ENCODE data around the gene GGCT. TPM values are rescaled to one million over a fixed set of nuclear protein-coding genes. Genes with fewer than 3 reads are reported as not detected.

The GGCT gene
- total RNA-seq, 1 donor from 2014 or later = 15.5 TPM

- ATAC-seq (peak; percentile 37), DNase-seq (ENCODE audit: low spot score) (peak; percentile 45)
These were observed 25.2 kb downstream of the GGCT start for GRCh38 chr7:30479202-30480120.

DNA sequence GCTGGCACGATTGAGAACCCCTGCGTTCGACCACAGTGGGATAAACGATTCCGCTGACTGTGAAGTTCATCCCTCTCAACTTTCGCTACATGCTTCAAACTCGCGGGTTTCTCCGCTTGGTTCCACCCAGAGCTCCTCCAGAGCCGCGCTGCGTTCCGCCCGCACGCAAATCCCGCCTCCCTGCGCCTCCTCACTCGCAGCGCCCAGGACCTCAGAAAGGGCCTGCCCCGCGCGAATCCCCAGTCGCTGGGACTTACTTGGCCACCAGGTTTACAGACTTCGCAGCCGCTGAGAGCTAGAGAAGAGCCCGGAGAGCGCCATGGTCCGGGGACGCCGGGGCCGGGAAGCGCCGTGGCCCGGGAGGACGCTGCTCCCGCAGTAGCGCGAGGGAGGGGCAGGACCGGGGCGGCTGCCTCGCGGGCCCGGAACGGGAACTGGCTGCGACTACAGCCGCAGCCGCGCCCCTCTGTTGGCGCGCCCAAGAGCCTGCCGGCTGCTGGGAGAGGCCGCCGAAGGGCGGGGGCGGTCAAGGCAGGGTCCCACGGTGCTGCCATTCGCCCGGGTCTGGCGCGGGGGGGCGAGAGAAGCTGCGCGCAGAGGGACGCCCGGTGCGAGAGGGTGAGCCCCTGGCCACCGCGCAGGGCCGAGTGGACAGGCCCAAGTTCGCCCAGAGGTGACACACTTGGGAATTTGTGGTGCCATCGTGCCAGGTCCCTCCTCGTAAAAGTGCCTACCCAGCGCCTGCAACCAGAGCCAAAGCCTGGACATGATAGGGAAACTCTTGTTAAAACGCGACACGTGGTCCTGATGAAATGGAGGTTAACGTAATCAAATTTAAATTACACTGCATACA is 26.1 kb downstream of the GGCT start, which contains the start of gene NOD1:
NOD1 (minus strand) TSS at position 436 of the 853 bp plus-strand sequence. CDS start 21,863 bp downstream, outside the sequence.
- ATAC-seq (peak; percentile 96), DNase-seq (ENCODE audit: low spot score) (peak; percentile 82)

GRCh38 chr7:30476459-30477145 is 28.0 kb downstream of the GGCT start:
- peak; percentile 15 for DNase-seq (ENCODE audit: low spot score)

DNA sequence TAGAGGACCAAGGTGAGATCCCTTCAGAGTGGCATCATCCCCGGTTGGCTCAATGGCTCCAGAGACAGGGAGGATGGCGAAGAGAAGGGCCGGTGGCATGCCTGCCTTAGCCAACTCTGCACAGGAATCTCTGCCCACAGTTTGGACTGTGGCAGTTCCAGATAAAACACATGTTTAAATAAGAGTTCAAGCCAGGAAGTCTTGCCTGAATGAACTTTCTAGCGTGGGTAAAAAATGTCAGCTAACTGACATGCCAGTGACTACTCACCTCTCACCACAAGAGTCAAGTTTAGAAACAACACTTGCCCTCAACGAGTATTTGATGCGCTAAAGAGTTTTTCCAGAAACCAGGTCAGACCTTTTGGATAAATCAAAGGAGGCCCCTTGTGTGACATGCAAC is 29.0 kb downstream of the GGCT start:
- peak; percentile 15 for ATAC-seq
- DNase-seq (ENCODE audit: low spot score) = peak; percentile 41

More at GRCh38 chr7:30476459-30477145, 28.0 kb downstream of the GGCT start:
- no peak for ATAC-seq

- DNase-seq (ENCODE audit: low spot score) (no peak), ATAC-seq (no peak)
These were observed 29.7 kb downstream of the GGCT start for GRCh38 chr7:30474893-30475292.

DNA sequence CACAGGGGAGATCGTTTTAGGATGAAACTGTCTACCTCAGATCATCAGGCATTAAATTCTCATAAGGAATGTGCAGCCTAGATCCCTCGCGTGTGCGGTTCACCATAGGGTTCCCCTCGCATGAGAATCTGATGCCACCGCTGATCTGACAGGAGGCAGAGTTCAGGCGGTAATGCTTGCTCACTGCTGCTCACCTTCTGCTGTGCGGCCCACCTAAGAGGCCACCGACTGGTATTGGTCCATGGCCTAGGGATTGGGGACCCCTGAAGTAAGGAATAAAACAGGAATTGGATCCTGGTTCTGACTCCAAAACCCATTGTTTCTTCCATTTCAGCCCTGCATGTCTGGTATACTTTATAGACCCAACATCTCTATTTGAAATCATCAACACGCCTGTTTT is 30.1 kb downstream of the GGCT start:
- ATAC-seq (no peak), DNase-seq (ENCODE audit: low spot score) (peak; percentile 28)

GRCh38 chr7:30473903-30474302 is 30.7 kb downstream of the GGCT start:
- ATAC-seq (no peak), DNase-seq (ENCODE audit: low spot score) (no peak)

- DNase-seq (ENCODE audit: low spot score) = no peak
- ATAC-seq = no peak
These were observed 31.5 kb downstream of the GGCT start for GRCh38 chr7:30472784-30473775.

DNA sequence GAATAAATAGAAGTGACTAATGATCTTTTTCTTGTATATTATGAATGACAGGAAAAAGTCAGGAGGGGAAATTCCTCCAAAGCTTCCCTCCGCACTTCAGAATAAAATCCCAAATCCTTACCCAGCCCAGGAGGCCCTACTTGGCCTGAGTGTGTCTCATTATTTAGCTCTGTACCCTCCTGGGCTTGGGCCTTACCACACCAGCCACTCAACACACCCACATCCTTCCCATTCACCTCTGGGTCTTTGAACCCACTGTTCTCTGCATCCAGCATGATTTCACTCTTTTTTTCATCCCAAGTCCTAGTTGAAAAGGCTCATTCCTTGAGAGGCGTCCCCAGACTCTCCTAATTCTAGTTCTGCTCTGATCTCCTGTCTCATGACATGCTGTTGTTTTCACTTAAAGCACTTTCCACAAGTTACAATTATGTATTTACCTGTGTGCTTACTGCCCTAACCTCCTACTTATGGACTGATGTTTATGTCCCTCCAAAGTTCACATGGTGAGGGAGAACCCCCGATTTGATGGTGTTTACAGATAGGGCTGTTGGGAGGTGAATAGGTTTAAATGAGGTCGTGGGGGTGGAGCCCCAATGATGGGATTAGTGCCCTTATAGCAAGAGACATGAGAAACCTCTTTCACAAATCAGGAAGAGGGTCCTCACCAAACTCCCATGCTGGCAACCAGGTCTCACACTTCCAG is 32.4 kb downstream of the GGCT start:
- DNase-seq (ENCODE audit: low spot score) = no peak
- ATAC-seq = no peak

DNA sequence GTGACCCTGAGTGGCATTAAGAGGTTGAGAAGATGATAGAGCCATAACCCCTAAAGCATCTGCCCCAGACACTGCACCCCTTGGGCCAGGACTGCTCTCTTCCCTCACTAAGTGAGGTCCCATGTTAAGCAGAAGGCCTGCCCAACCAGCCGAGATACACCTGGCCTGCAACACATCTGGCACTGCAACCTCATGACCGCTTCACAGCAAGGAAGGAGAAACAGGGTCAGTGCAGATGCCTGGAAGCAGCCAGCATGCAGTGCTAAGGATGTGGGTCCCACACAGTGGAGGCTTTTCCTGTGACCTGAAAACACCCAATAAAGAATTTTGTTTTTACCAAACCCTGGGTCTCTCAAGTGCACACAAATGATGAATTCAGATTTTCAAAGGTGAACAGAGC is 33.4 kb downstream of the GGCT start:
- no peak for ATAC-seq
- DNase-seq (ENCODE audit: low spot score) = peak; percentile 38

- DNase-seq (ENCODE audit: low spot score) (peak; percentile 38), ATAC-seq (no peak)
These were observed 33.9 kb downstream of the GGCT start for GRCh38 chr7:30470771-30471170.

DNA sequence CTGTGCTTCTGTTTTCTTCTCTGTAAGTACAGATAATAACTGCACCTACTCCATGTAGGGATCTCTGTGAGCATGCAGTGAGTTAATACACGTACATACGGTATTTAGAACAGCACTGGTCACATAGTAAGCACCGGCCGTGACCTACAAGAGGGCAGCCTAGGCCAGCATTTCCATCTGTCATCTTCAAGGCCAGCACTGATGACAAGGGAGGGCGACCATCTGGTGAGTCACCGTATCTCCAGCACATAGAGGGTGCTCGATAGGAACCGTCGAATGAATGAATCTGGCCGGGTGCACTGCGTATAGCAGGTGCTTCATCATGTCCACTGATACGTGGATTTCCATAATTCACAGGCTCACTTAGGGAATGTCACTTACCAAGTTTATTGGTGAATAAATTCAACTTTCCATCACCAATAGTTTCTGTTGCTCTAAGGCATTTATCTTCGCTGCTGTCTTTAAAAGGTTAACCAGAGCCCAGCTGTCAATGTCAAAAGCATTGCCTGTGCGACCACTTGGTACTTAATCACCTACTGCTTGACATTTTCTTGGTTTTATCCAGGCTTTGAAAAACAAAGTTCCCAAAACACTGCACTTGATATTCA is 34.4 kb downstream of the GGCT start:
- DNase-seq (ENCODE audit: low spot score) (peak; percentile 24), ATAC-seq (no peak)

DNA sequence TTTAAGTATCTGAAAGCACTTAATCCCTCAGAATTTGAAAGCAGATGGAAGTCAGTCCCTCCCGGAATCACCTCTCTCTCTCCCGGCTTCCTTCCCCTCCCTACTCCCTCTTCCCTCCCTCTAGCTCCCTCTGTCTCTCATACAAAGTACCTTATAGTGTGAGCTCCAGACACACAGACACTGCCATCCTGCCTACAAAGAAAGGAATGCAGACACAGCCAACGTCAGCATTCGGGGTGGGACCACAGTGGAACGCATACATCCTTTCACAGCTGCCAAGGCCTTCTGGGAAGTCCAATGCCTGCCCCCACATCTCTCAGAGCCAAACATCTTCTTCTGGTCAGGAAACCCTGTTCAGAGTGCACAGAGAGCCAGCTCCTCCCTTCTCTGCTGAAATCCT is 35.3 kb downstream of the GGCT start:
- DNase-seq (ENCODE audit: low spot score) (peak; percentile 46), ATAC-seq (peak; percentile 73)

DNA sequence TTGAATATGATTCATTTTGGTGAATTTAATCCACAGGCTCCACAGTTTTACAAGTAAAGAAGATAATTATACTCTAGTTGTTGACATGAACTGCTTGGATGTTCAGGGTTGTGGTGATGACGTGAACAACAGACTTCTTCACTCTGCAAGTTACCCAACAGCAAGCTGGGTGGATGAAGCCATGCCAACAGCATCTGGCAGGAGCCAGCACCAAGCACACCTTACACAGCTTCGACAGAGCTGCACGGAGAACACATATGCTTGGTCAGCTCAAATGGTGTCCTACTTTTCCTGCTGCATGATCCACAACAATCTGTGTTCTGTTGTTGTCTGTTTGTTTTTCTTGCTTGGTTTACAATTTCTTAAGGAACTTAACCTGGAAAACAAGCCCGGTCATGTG is 35.8 kb downstream of the GGCT start:
- ATAC-seq (peak; percentile 48), DNase-seq (ENCODE audit: low spot score) (peak; percentile 35)

DNA sequence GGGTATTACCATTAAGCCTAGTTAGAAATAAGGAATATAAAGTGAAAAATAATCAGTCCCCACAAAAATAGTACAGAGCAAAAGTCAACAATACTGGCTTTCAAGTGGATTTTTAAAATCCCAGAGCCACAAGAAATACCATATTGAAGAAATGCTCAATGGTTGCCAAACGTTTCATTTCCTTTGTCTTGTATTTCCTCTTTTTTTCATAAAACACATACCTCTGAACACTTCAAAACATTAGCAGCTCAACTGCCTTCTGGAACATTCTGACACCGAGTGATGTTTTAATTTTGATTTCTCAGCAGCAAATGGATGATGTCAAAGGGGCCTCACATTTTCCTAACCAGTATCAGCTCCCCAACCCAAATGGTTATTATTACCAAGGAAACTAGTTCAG is 36.6 kb downstream of the GGCT start:
- ATAC-seq = no peak

GRCh38 chr7:30467271-30467670 is 37.4 kb downstream of the GGCT start:
- ATAC-seq (no peak), DNase-seq (ENCODE audit: low spot score) (no peak)

More for the DNA sequence above, 36.6 kb downstream of the GGCT start:
- DNase-seq (ENCODE audit: low spot score) = no peak

DNA sequence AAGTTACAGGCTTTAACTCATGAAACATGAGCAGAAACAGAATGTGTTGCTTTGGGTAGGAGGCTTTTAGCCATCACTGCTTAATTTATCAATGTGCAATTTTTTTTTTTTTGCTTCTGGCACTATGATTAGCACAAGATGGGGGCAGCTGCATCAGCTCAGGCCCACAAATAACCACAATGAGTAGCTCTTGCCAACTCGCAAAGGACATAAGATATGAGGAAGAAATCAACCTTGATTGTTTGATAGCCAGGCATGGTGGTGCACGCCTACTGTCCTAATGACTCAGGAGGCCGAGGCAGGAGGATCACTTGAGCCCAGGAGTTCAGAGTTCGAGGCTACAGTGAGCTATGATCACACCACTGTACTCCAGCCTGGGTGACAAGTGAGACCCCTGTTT is 38.4 kb downstream of the GGCT start:
- DNase-seq (ENCODE audit: low spot score) = peak; percentile 14
- no peak for ATAC-seq

GRCh38 chr7:30465811-30466180 is 38.8 kb downstream of the GGCT start:
- no peak for ATAC-seq
- DNase-seq (ENCODE audit: low spot score) = no peak
